H1 (cell line): ENCODE data around the gene TFAP2B. TPM values are rescaled to one million over a fixed set of nuclear protein-coding genes. Genes with fewer than 3 reads are reported as not detected.

Experiments
- CTCF ChIA-PET: fragments of 300-600 bp; sonication (Branson Sonifier 250); formaldehyde crosslinking; loops from one replicate; lab custom pipeline; 2021; ENCODE audit not compliant: partially characterized antibody; lab: Charles Lee
- POLR2A ChIA-PET: fragments of 300-600 bp; sonication (Branson Sonifier 250); formaldehyde crosslinking; loops from one replicate; lab custom pipeline; 2021; ENCODE audit warnings: inconsistent platforms; ENCODE audit not compliant: partially characterized antibody; lab: Charles Lee
- DNase-seq, 2 experiments: peaks; one replicate each; pipeline versions ENCODE4 v3.0.0 to v3.0.0-alpha.2; 2010 to 2022; ENCODE audit warnings: low spot score in 2 of 2, low read depth in 1 of 2, mixed read lengths in 1 of 2
- FAIRE-seq: peaks from 2 replicates; lab custom pipeline; 2011; peaks lifted over from hg19 to GRCh38; lab: Jason Lieb, UNC
- H2AFZ ChIP-seq: 2 replicates; pipeline ENCODE4 v1.8.1; 2012; ENCODE audit warnings: low read length, inconsistent platforms
- H2AK5ac ChIP-seq: 2 replicates; pipeline ENCODE4 v1.6.1; 2013; ENCODE audit warnings: low read depth, low read length
- H2BK120ac ChIP-seq: replicated peaks from 2 replicates; pipeline ENCODE3; 2013; ENCODE audit warnings: low read depth, low read length, inconsistent platforms
- H2BK12ac ChIP-seq: 2 replicates; pipeline ENCODE4 v1.6.1; 2013; ENCODE audit warnings: low read depth, low read length
- H2BK15ac ChIP-seq: 2 replicates; pipeline ENCODE4 v1.6.1; 2013; ENCODE audit warnings: low read length
- H2BK20ac ChIP-seq: 2 replicates; pipeline ENCODE4 v1.6.1; 2013; ENCODE audit warnings: low read length
- H2BK5ac ChIP-seq: 2 replicates; pipeline ENCODE4 v1.6.1; 2013; ENCODE audit warnings: low read depth, low read length
- H3K14ac ChIP-seq: 2 replicates; pipeline ENCODE4 v1.6.1; 2013; ENCODE audit warnings: inconsistent platforms; ENCODE audit not compliant: insufficient read length
- H3K18ac ChIP-seq: 2 replicates; pipeline ENCODE4 v1.6.1; 2013; ENCODE audit warnings: low read length; ENCODE audit errors: extremely low read depth
- H3K23ac ChIP-seq: 2 replicates; pipeline ENCODE4 v1.6.1; 2013; ENCODE audit warnings: inconsistent platforms; ENCODE audit not compliant: insufficient read length
- H3K23me2 ChIP-seq: 2 replicates; pipeline ENCODE4 v1.6.1; 2013; ENCODE audit warnings: low read depth, low read length
- H3K27ac ChIP-seq: 2 replicates; pipeline ENCODE4 v1.6.1; 2011; ENCODE audit warnings: low read depth, low read length, inconsistent platforms
- H3K27me3 ChIP-seq, 4 experiments: replicated peaks in 1 of 4; 1 replicate in 1 of 4; 2 replicates in 3 of 4; pipeline versions ENCODE4 v1.6.1 to v1.8.1; 2011 to 2013; ENCODE audit warnings: low read length in 3 of 4, mild to moderate bottlenecking in 3 of 4, inconsistent platforms in 2 of 4, mixed read lengths in 2 of 4, moderate library complexity in 1 of 4; ENCODE audit not compliant: control insufficient read depth in 3 of 4, insufficient read depth in 3 of 4; ENCODE audit errors: extremely low read depth in 1 of 4
- H3K36me3 ChIP-seq, 4 experiments: 2 replicates each; pipeline versions ENCODE4 v1.6.1 to v1.8.1; 2011 to 2013; ENCODE audit warnings: mild to moderate bottlenecking in 4 of 4, low read length in 3 of 4, moderate library complexity in 2 of 4, control low read depth in 1 of 4, inconsistent platforms in 1 of 4; ENCODE audit not compliant: insufficient read depth in 4 of 4, control insufficient read depth in 2 of 4
- H3K4ac ChIP-seq: replicated peaks from 2 replicates; pipeline ENCODE3; 2013; ENCODE audit warnings: low read length, low read depth, mixed read lengths, inconsistent platforms; ENCODE audit not compliant: insufficient read length
- H3K4me1 ChIP-seq, 4 experiments: replicated peaks in 1 of 4; 1 replicate in 1 of 4; 2 replicates in 3 of 4; pipeline versions ENCODE4 v1.6.1 to v1.8.1; 2011 to 2013; ENCODE audit warnings: low read length in 3 of 4, inconsistent platforms in 2 of 4, mixed read lengths in 1 of 4; ENCODE audit not compliant: insufficient read depth in 4 of 4, control insufficient read depth in 3 of 4
- H3K4me2 ChIP-seq, 2 experiments: 2 replicates each; pipeline versions ENCODE4 v1.6.1 to v1.8.1; 2011 to 2013; ENCODE audit warnings: low read depth in 2 of 2, low read length in 2 of 2, control low read depth in 1 of 2, inconsistent platforms in 1 of 2, mild to moderate bottlenecking in 1 of 2; ENCODE audit not compliant: insufficient read depth in 1 of 2
- H3K4me3 ChIP-seq, 4 experiments: fragments of 200-600, 300-600 bp in 1 of 4; sonication (generic), shearing (Covaris generic), sonication (Bioruptor Twin) in 1 of 4; 2 replicates each; pipeline versions ENCODE4 v1.5.1 to v1.8.1; 2011 to 2016; ENCODE audit warnings: low read length in 4 of 4, low read depth in 3 of 4, control low read depth in 2 of 4, inconsistent platforms in 2 of 4, mild to moderate bottlenecking in 2 of 4, mixed read lengths in 1 of 4, moderate library complexity in 1 of 4; ENCODE audit not compliant: insufficient read depth in 2 of 4; ENCODE audit errors: extremely low read depth in 1 of 4
- H3K56ac ChIP-seq: replicated peaks from 2 replicates; pipeline ENCODE3; 2013; ENCODE audit warnings: low read depth, mild to moderate bottlenecking, mixed read lengths, low read length, inconsistent platforms; ENCODE audit not compliant: insufficient read length
- H3K79me1 ChIP-seq: 2 replicates; pipeline ENCODE4 v1.6.1; 2013; ENCODE audit warnings: low read depth, low read length, control low read depth
- H3K79me2 ChIP-seq, 2 experiments: 2 replicates each; pipeline versions ENCODE4 v1.6.1 to v1.8.1; 2012 to 2013; ENCODE audit warnings: low read length in 2 of 2, mild to moderate bottlenecking in 2 of 2, inconsistent platforms in 1 of 2; ENCODE audit not compliant: insufficient read depth in 2 of 2, control insufficient read depth in 1 of 2
- H3K9ac ChIP-seq, 4 experiments: replicated peaks in 1 of 4; 1 replicate in 1 of 4; 2 replicates in 3 of 4; pipeline versions ENCODE4 v1.6.1 to v1.8.1; 2011 to 2013; ENCODE audit warnings: low read depth in 3 of 4, low read length in 3 of 4, control low read depth in 2 of 4, mild to moderate bottlenecking in 2 of 4, moderate library complexity in 2 of 4, inconsistent platforms in 1 of 4; ENCODE audit errors: extremely low read depth in 1 of 4
- H3K9me3 ChIP-seq, 2 experiments: 2 replicates each; pipeline versions ENCODE4 v1.6.1 to v1.8.1; 2012 to 2013; ENCODE audit warnings: mild to moderate bottlenecking in 2 of 2, moderate library complexity in 2 of 2, control low read depth in 1 of 2, inconsistent platforms in 1 of 2, low read depth in 1 of 2, low read length in 1 of 2, mixed read lengths in 1 of 2; ENCODE audit not compliant: insufficient read depth in 2 of 2
- H4K20me1 ChIP-seq, 2 experiments: replicated peaks in 1 of 2; 2 replicates each; pipeline versions ENCODE3 to v1.8.1; 2011 to 2013; ENCODE audit warnings: inconsistent platforms in 2 of 2, low read length in 2 of 2, mild to moderate bottlenecking in 1 of 2; ENCODE audit not compliant: insufficient read depth in 2 of 2, control insufficient read depth in 1 of 2
- H4K5ac ChIP-seq: 2 replicates; pipeline ENCODE4 v1.6.1; 2013; ENCODE audit warnings: low read length, low read depth, mixed read lengths, inconsistent platforms; ENCODE audit not compliant: insufficient read length
- H4K8ac ChIP-seq: 2 replicates; pipeline ENCODE4 v1.8.0; 2013; ENCODE audit warnings: mild to moderate bottlenecking, moderate library complexity, low read length, inconsistent platforms; ENCODE audit not compliant: insufficient read depth; ENCODE audit errors: extremely low read depth
- H4K91ac ChIP-seq: replicated peaks from 2 replicates; pipeline ENCODE3; 2013; ENCODE audit warnings: low read length, mixed read lengths, inconsistent platforms; ENCODE audit not compliant: insufficient read length
- TEAD4 ChIP-seq: IDR thresholded peaks from 2 replicates; pipeline ENCODE4 v1.6.1; 2012; ENCODE audit warnings: low read depth, low read length, inconsistent platforms, mixed read lengths
- WGBS, 2 experiments: shearing (Covaris generic) in 1 of 2; methylation state at CpG; one replicate each; pipeline versions ENCODE4 v1.1.6 to v1.1.7; 2013 to 2015; ENCODE audit warnings: low lambda C conversion rate in 2 of 2, mixed read lengths in 2 of 2, inconsistent platforms in 1 of 2, low coverage in 1 of 2, missing lambda C conversion rate in 1 of 2; ENCODE audit not compliant: insufficient replicate concordance in 2 of 2, insufficient coverage in 1 of 2, insufficient read length in 1 of 2; ENCODE audit errors: extremely low coverage in 1 of 2, missing lambda C conversion rate in 1 of 2; 5-methylcytosine and 5-hydroxymethylcytosine counted together
- polyA plus RNA-seq, 7 experiments: library from polyadenylated mRNA; depleted of rRNA in 3 of 7; stranded (reverse) in 5 of 7; unstranded in 2 of 7; fragments of >200 nt in 5 of 7; fragments of 200-250 nt in 2 of 7; gene quantifications; 1 replicate in 5 of 7; 2 replicates in 1 of 7; 4 replicates in 1 of 7; pipeline versions ENCODE4 v1.2.1 to v1.2.3, GENCODE V29; 2011 to 2013; ENCODE audit warnings: missing spikeins in 2 of 7, mixed read lengths in 2 of 7
- total RNA-seq: library from RNA; stranded (reverse); fragmentation: NEBNext Ultra II Directional; extraction: Animal tissue kit (Norgen Biotek cat#: 25700); gene quantifications from 2 replicates; pipeline ENCODE4 v1.2.1, GENCODE V29; 2021

The TFAP2B gene
- total and polyA plus RNA-seq, 2 of the 8 experiments (the other 6 are each of a cell fraction or from before 2014, with no cell fraction given), result not detected

GRCh38 chr6:50889935-50890334, 71.3 kb downstream of the TFAP2B start:
- Histone ChIP-seq H3K79me2 (no peaks in the 10 kb centered on the region), H3K4me3 (no peak overlapping the region), H2AK5ac (no peak overlapping the region), H2BK5ac (no peak overlapping the region), H3K18ac (no peak overlapping the region), H3K27me3 (no peaks in the 10 kb centered on the region), H3K27ac (no peak overlapping the region), H2BK15ac (no peak overlapping the region), H4K91ac (no peak overlapping the region), H3K36me3 (no peaks in the 10 kb centered on the region), H3K56ac (no peak overlapping the region), H3K23ac (no peak overlapping the region), H4K5ac (no peak overlapping the region), H2BK12ac (no peak overlapping the region), H3K9me3 (no peaks in the 10 kb centered on the region), H2AFZ (no peak overlapping the region), H4K20me1 (no peaks in the 10 kb centered on the region), H2BK120ac (no peak overlapping the region), H3K14ac (no peak overlapping the region), H3K23me2 (no peaks in the 10 kb centered on the region), H3K79me1 (no peaks in the 10 kb centered on the region), H2BK20ac (no peak overlapping the region), H3K4ac (no peak overlapping the region), H3K4me2 (no peak overlapping the region), H3K9ac (no peak overlapping the region), H4K8ac (no peak overlapping the region), H3K4me1 (peaks cover 0 to 2% (median 1%) of the 10 kb centered on the region in 4 experiments; a peak in 1 of 7 replicates)
- no peak for TF ChIP-seq TEAD4
- FAIRE-seq (no peak), DNase-seq (no peak)
- POLR2A ChIA-PET, result no interaction called here
- CTCF ChIA-PET, result interaction anchor here (1.5 kb wide), 1 partner anchor 10 kb away, joined by 3 read pairs; no protein-coding TSS in a partner anchor
- 60% methylated on average over 2 of the region's 2 CpGs; no CpG with 5 or more reads in 1 of the 2 experiments for WGBS, 2 experiments
